Vagina (tissue), 2 donors: Measurements from ENCODE around the gene RHEX.

Experiments
- CTCF ChIP-seq, 3 experiments: fragments of 450-650 bp in 2 of 3; fragments of 200-600 bp in 1 of 3; sonication (generic) in 1 of 3; IDR thresholded peaks; one replicate each; pipeline ENCODE4 v1.5.1; 2017 to 2019; ENCODE audit warnings: antibody characterized with exemption in 3 of 3, mild to moderate bottlenecking in 2 of 3, moderate library complexity in 2 of 3
- POLR2A ChIP-seq, 2 donors: fragments of 450-650 bp; IDR thresholded peaks; one replicate each; pipeline ENCODE4 v1.6.1; 2017; ENCODE audit warnings: antibody characterized with exemption in 2 of 2, mild to moderate bottlenecking in 2 of 2, moderate library complexity in 2 of 2
- POLR2AphosphoS5 ChIP-seq, 2 donors: sonication (generic); formaldehyde crosslinking; IDR thresholded peaks; one replicate each; pipeline ENCODE4 v1.9.0; 2017; ENCODE audit warnings: antibody characterized with exemption in 2 of 2, mild to moderate bottlenecking in 2 of 2, low read depth in 1 of 2; ENCODE audit not compliant: insufficient read depth in 1 of 2

GRCh38 chr1:206131037-206131436, 78.1 kb downstream of the RHEX start:
- TF ChIP-seq CTCF (IDR thresholded peaks at IDR 0.05) (no peak), POLR2AphosphoS5 (IDR thresholded peaks at IDR 0.05; ENCODE audit: insufficient read depth in 1 of 2, low read depth in 1 of 2) (no peak), POLR2A (IDR thresholded peaks at IDR 0.05) (no peak)
